GM12891 (cell line): Measurements from ENCODE around the gene ACOT4.

ENCODE experiments used
- DNase-seq: peaks from one replicate; pipeline ENCODE4 v3.0.0; 2011; ENCODE audit warnings: low spot score; ENCODE audit not compliant: insufficient read length
- FAIRE-seq: peaks from 2 replicates; lab custom pipeline; 2011; peaks lifted over from hg19 to GRCh38; lab: Jason Lieb, UNC
- PAX5 ChIP-seq: IDR thresholded peaks from 2 replicates; pipeline ENCODE4 v1.6.1; 2011; ENCODE audit warnings: low read length, moderate library complexity, mild to moderate bottlenecking; ENCODE audit not compliant: insufficient read depth, severe bottlenecking
- POLR2A ChIP-seq: IDR thresholded peaks from 2 replicates; pipeline ENCODE4 v1.6.1; 2011; ENCODE audit warnings: low read depth, low read length, control low read depth
- POLR2AphosphoS5 ChIP-seq: IDR thresholded peaks from 2 replicates; pipeline ENCODE4 v1.6.1; 2011; ENCODE audit warnings: low read depth, low read length, control low read depth
- POU2F2 ChIP-seq: IDR thresholded peaks from 2 replicates; pipeline ENCODE4 v1.6.1; 2011; ENCODE audit warnings: low read depth, mild to moderate bottlenecking, control low read depth, low read length, moderate library complexity
- SPI1 ChIP-seq: IDR thresholded peaks from 2 replicates; pipeline ENCODE4 v1.6.1; 2011; ENCODE audit warnings: low read depth, low read length, control low read depth
- TAF1 ChIP-seq: IDR thresholded peaks from 2 replicates; pipeline ENCODE4 v1.6.1; 2011; ENCODE audit warnings: low read depth, low read length, control low read depth

ACOT4 gene

DNA sequence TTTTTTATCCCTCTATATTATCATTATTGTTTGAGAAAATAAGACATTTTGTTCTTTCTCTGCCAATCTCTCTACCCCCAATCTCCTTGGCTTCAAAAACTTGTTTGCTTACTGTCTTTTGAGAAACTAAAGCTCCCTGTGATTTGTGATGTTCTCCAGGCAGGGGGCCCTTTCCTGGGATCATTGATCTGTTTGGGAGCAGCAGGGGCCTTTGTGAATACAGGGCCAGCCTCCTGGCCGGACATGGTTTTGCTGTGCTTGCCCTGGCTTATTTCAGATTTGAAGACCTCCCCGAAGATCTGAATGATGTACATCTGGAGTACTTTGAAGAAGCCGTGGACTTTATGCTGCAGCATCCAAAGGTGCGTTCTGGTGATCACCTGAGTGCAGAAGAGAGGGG, 25.2 kb downstream of the ACOT4 start:
- FAIRE-seq, result no peak

GRCh38 chr14:73619524-73619923, 27.9 kb downstream of the ACOT4 start:
- FAIRE-seq (no peak), DNase-seq (no peak)
- TF ChIP-seq PAX5 (no peak), POLR2A (no peak), POLR2AphosphoS5 (no peak), POU2F2 (no peak), SPI1 (no peak), TAF1 (no peak)

More for the DNA sequence above, 25.2 kb downstream of the ACOT4 start:
- no peak for DNase-seq
- TF ChIP-seq POLR2A (no peak), TAF1 (no peak), PAX5 (no peak), POLR2AphosphoS5 (no peak), POU2F2 (no peak)

DNA sequence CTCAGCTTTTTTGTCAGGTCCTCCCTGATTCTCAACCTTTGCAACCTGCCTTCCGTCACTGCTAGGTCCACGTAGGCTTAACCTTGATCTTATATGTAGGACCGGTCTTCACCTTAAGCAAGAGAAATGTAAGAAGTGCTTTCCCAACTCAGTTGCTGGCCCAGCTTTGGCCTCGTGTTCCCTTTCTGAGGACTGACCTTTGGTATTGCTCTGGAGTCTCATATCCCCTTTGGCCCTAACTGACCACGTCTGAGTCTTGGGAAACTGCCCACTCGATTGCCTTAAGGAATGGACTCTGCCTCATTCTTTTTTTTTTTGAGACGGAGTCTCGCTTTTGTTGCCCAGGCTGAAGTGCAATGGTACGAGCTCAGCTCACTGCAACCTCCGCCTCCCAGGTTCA, 28.6 kb downstream of the ACOT4 start:
- TF ChIP-seq PAX5 (no peak), POLR2AphosphoS5 (no peak), POU2F2 (no peak)
- FAIRE-seq (no peak), DNase-seq (no peak)

DNA sequence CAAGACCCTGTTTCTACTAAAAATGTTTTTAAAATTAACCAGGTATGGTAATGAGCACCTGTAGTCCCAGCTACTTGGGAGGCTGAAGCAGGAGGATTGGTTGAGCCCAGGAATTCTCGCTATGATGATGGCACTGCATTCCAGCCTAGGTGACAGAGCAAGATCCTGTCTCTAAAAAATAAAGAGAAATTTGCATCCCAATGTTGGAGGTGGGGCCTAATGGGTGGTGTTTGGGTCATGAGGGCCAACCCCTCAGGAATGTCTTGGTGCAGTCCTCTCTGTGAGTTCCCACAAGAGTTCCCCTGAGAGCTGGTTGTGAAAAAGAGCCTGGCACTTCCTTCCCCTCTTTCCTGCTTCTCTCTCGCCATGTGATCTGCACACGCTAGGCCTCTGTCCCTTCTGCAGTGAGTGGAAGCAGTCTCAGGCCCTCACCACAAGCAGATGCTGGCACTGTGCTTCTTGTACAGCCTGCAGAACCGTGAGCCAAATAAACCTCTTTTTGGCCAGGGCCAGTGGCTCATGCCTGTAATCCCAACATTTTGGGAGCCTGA, 31.9 kb downstream of the ACOT4 start:
- TF ChIP-seq TAF1 (no peak), PAX5 (no peak), POLR2AphosphoS5 (no peak), POU2F2 (no peak), SPI1 (no peak), POLR2A (no peak)
- FAIRE-seq (no peak), DNase-seq (no peak)

GRCh38 chr14:73625706-73626105, 34.0 kb downstream of the ACOT4 start:
- no peak for TF ChIP-seq TAF1
- no peak for TF ChIP-seq SPI1
- no peak for TF ChIP-seq POLR2AphosphoS5
- TF ChIP-seq PAX5, result no peak
- no peak for TF ChIP-seq POLR2A
- TF ChIP-seq POU2F2, result no peak
- DNase-seq, result no peak
- FAIRE-seq, result no peak

- FAIRE-seq (no peak), DNase-seq (no peak)
- TF ChIP-seq POLR2AphosphoS5 (no peak), PAX5 (no peak), POLR2A (no peak), POU2F2 (no peak), SPI1 (no peak), TAF1 (no peak)
Measured at GRCh38 chr14:73627151-73627558, 35.5 kb downstream of the ACOT4 start.

GRCh38 chr14:73630009-73630780, 38.5 kb downstream of the ACOT4 start:
- FAIRE-seq, result no peak
- no peak for DNase-seq
- TF ChIP-seq PAX5, result no peak
- no peak for TF ChIP-seq POU2F2
- TF ChIP-seq POLR2AphosphoS5, result no peak
- TF ChIP-seq POLR2A, result no peak
- TF ChIP-seq TAF1, result no peak
- TF ChIP-seq SPI1, result no peak

GRCh38 chr14:73633116-73634010, 41.7 kb downstream of the ACOT4 start:
- FAIRE-seq, result peak; percentile 76
- TF ChIP-seq TAF1, result no peak
- TF ChIP-seq POLR2AphosphoS5, result no peak
- TF ChIP-seq POU2F2, result no peak
- no peak for TF ChIP-seq POLR2A
- DNase-seq, result peak; percentile 47
